ENCODE measurements around the gene WDR7. TPM values are rescaled to one million over a fixed set of nuclear protein-coding genes. Genes with fewer than 3 reads are reported as not detected.

The WDR7 gene
- total and polyA plus RNA-seq, 10 of the 15 experiments (the other 5 are each of a cell fraction or from before 2014, with no cell fraction given): 2.8 to 16.5 (median 11.7) TPM

DNA sequence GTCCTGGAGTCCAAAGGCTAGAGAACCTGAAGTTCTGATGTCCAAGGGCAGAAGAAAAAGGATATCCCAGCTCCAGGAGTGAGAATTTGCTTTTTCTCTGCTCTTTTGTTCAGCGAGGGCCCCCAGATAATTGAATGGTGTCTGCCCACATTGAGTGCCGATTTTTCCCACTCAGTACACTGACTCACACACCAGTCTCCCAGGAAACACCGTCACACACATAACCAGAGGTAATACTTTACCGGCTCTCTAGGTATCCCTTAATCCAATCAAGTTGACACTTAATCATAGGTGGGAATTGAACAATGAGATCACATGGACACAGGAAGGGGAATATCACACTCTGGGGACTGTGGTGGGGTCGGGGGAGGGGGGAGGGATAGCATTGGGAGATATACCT is 161.5 kb downstream of the WDR7 start:
- Histone ChIP-seq H3K9ac (ENCODE audit: control insufficient read depth, insufficient read depth, low read length) (no peak overlapping the region), H3K4me2 (ENCODE audit: control insufficient read depth, insufficient read depth) (no peak overlapping the region), H3K4me3 (no peak overlapping the region), H3K9me3 (replicated peaks; ENCODE audit: control insufficient read depth, insufficient read depth, low read length) (no peaks in the 10 kb centered on the region), H3K27me3 (replicated peaks in 1 of 2; ENCODE audit: control insufficient read depth in 2 of 2, insufficient read depth in 2 of 2, low read length in 1 of 2) (no peaks in the 10 kb centered on the region), H3K27ac (ENCODE audit: control insufficient read depth, insufficient read depth) (no peak overlapping the region), H3K79me2 (ENCODE audit: control insufficient read depth, insufficient read depth, low read length) (no peaks in the 10 kb centered on the region), H3K4me1 (ENCODE audit: control insufficient read depth, insufficient read depth, low read length) (no peaks in the 10 kb centered on the region), H2AFZ (ENCODE audit: control insufficient read depth, low read depth, low read length) (no peak overlapping the region), H3K36me3 (ENCODE audit: control insufficient read depth in 2 of 2, insufficient read depth in 2 of 2, low read length in 1 of 2) (no peaks in the 10 kb centered on the region), H4K20me1 (ENCODE audit: control insufficient read depth, insufficient read depth) (no peaks in the 10 kb centered on the region)
- ChIA-PET CTCF (no interaction called here), SMC1A (ENCODE audit: uncharacterized antibody, unreplicated experiment) (no interaction called here), RAD21 (ENCODE audit: unreplicated experiment) (no interaction called here), POLR2A (no interaction called here)
- intact Hi-C loops (cut with micrococcal nuclease; ENCODE audit: unreplicated experiment): no loop called here
- FAIRE-seq: no peak
- DNase-seq (ENCODE audit: low read depth, low spot score): no peak
- BruUV-seq (replicated peaks): no TSS peak
- TF ChIP-seq, protein P1, sequence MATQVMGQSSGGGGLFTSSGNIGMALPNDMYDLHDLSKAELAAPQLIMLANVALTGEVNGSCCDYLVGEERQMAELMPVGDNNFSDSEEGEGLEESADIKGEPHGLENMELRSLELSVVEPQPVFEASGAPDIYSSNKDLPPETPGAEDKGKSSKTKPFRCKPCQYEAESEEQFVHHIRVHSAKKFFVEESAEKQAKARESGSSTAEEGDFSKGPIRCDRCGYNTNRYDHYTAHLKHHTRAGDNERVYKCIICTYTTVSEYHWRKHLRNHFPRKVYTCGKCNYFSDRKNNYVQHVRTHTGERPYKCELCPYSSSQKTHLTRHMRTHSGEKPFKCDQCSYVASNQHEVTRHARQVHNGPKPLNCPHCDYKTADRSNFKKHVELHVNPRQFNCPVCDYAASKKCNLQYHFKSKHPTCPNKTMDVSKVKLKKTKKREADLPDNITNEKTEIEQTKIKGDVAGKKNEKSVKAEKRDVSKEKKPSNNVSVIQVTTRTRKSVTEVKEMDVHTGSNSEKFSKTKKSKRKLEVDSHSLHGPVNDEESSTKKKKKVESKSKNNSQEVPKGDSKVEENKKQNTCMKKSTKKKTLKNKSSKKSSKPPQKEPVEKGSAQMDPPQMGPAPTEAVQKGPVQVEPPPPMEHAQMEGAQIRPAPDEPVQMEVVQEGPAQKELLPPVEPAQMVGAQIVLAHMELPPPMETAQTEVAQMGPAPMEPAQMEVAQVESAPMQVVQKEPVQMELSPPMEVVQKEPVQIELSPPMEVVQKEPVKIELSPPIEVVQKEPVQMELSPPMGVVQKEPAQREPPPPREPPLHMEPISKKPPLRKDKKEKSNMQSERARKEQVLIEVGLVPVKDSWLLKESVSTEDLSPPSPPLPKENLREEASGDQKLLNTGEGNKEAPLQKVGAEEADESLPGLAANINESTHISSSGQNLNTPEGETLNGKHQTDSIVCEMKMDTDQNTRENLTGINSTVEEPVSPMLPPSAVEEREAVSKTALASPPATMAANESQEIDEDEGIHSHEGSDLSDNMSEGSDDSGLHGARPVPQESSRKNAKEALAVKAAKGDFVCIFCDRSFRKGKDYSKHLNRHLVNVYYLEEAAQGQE (IDR thresholded peaks at IDR 0.05; ENCODE audit: low read depth, low read length): no peak
- TF ChIP-seq SRF (IDR thresholded peaks at IDR 0.05; ENCODE audit: low read depth in 2 of 2, low read length in 2 of 2) (no peak), ATF7 (IDR thresholded peaks at IDR 0.05; ENCODE audit: low read depth) (no peak), BRCA1 (IDR thresholded peaks at IDR 0.05; ENCODE audit: low read depth, low read length) (no peak), ZSCAN29 (IDR thresholded peaks at IDR 0.05) (no peak), RCOR1 (conservative IDR thresholded peaks at IDR 0.05; ENCODE audit: low read depth, low read length) (no peak), SMAD5 (IDR thresholded peaks at IDR 0.05; ENCODE audit: low read depth) (no peak), ZNF274 (IDR thresholded peaks at IDR 0.05; ENCODE audit: insufficient read depth, insufficient read length) (no peak), HCFC1 (IDR thresholded peaks at IDR 0.05; ENCODE audit: low read length) (no peak), CBX5 (IDR thresholded peaks at IDR 0.05; ENCODE audit: low read depth) (no peak), PAX5 (IDR thresholded peaks at IDR 0.05; ENCODE audit: borderline replicate concordance, low read depth, low read length) (no peak), SREBF1 (IDR thresholded peaks at IDR 0.05; ENCODE audit: low read length) (no peak), ZNF384 (IDR thresholded peaks at IDR 0.05; ENCODE audit: borderline replicate concordance, low read depth, low read length) (no peak), CREB1 (IDR thresholded peaks at IDR 0.05; ENCODE audit: low read depth) (no peak), RUNX3 (IDR thresholded peaks at IDR 0.05; ENCODE audit: low read length) (no peak), PAX8 (IDR thresholded peaks at IDR 0.05) (no peak), POLR2AphosphoS2 (IDR thresholded peaks at IDR 0.05; ENCODE audit: low read depth, low read length) (no peak)
- TF ChIP-seq, protein P2, sequence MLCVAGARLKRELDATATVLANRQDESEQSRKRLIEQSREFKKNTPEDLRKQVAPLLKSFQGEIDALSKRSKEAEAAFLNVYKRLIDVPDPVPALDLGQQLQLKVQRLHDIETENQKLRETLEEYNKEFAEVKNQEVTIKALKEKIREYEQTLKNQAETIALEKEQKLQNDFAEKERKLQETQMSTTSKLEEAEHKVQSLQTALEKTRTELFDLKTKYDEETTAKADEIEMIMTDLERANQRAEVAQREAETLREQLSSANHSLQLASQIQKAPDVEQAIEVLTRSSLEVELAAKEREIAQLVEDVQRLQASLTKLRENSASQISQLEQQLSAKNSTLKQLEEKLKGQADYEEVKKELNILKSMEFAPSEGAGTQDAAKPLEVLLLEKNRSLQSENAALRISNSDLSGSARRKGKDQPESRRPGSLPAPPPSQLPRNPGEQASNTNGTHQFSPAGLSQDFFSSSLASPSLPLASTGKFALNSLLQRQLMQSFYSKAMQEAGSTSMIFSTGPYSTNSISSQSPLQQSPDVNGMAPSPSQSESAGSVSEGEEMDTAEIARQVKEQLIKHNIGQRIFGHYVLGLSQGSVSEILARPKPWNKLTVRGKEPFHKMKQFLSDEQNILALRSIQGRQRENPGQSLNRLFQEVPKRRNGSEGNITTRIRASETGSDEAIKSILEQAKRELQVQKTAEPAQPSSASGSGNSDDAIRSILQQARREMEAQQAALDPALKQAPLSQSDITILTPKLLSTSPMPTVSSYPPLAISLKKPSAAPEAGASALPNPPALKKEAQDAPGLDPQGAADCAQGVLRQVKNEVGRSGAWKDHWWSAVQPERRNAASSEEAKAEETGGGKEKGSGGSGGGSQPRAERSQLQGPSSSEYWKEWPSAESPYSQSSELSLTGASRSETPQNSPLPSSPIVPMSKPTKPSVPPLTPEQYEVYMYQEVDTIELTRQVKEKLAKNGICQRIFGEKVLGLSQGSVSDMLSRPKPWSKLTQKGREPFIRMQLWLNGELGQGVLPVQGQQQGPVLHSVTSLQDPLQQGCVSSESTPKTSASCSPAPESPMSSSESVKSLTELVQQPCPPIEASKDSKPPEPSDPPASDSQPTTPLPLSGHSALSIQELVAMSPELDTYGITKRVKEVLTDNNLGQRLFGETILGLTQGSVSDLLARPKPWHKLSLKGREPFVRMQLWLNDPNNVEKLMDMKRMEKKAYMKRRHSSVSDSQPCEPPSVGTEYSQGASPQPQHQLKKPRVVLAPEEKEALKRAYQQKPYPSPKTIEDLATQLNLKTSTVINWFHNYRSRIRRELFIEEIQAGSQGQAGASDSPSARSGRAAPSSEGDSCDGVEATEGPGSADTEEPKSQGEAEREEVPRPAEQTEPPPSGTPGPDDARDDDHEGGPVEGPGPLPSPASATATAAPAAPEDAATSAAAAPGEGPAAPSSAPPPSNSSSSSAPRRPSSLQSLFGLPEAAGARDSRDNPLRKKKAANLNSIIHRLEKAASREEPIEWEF (IDR thresholded peaks at IDR 0.05; ENCODE audit: insufficient replicate concordance, low read depth, low read length): no peak
- TF ChIP-seq, protein P3, sequence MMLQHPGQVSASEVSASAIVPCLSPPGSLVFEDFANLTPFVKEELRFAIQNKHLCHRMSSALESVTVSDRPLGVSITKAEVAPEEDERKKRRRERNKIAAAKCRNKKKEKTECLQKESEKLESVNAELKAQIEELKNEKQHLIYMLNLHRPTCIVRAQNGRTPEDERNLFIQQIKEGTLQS (IDR thresholded peaks at IDR 0.05; ENCODE audit: borderline replicate concordance, extremely low read depth, low read depth, low read length): no peak
- WGBS (ENCODE audit: insufficient coverage, insufficient replicate concordance, low lambda C conversion rate, missing lambda C conversion rate): 96% methylated on average over 4 of the region's 5 CpGs
- no peak for ATAC-seq
- in situ Hi-C loops (cut with MboI): no loop called here
